Measurements from ENCODE around the gene PIBF1.

PIBF1 gene

GRCh38 chr13:72960114-72960513, 178.2 kb downstream of the PIBF1 start:
- TF ChIP-seq ZFX (IDR thresholded peaks at IDR 0.05; ENCODE audit: borderline replicate concordance), result no peak
- TF ChIP-seq CTCF (IDR thresholded peaks at IDR 0.05), result no peak
- H3K27ac ChIP-seq, result peak overlapping the region; percentile 71

GRCh38 chr13:72960541-72960940, 178.6 kb downstream of the PIBF1 start:
- peak overlapping the region; percentile 71 for H3K27ac ChIP-seq
- no peak for TF ChIP-seq ZFX (IDR thresholded peaks at IDR 0.05; ENCODE audit: borderline replicate concordance)
- no peak for TF ChIP-seq CTCF (IDR thresholded peaks at IDR 0.05)

- no peak overlapping the region for H3K27ac ChIP-seq
- TF ChIP-seq CTCF (IDR thresholded peaks at IDR 0.05), result no peak
- TF ChIP-seq ZFX (IDR thresholded peaks at IDR 0.05; ENCODE audit: borderline replicate concordance), result no peak
Measured at GRCh38 chr13:72963762-72964161, 181.8 kb downstream of the PIBF1 start.

- TF ChIP-seq ZFX (IDR thresholded peaks at IDR 0.05; ENCODE audit: borderline replicate concordance), result no peak
- no peak for TF ChIP-seq CTCF (IDR thresholded peaks at IDR 0.05)
- H3K27ac ChIP-seq, result no peak overlapping the region
Measured at GRCh38 chr13:72970301-72970880, 188.5 kb downstream of the PIBF1 start.

- H3K27ac ChIP-seq, result no peak overlapping the region
- TF ChIP-seq CTCF (IDR thresholded peaks at IDR 0.05), result no peak
- TF ChIP-seq ZFX (IDR thresholded peaks at IDR 0.05; ENCODE audit: borderline replicate concordance), result no peak
Measured at GRCh38 chr13:72970956-72971355, 189.0 kb downstream of the PIBF1 start.

GRCh38 chr13:72973234-72973633, 191.3 kb downstream of the PIBF1 start:
- no peak for TF ChIP-seq CTCF (IDR thresholded peaks at IDR 0.05)
- TF ChIP-seq ZFX (IDR thresholded peaks at IDR 0.05; ENCODE audit: borderline replicate concordance), result no peak

GRCh38 chr13:72983085-72983768, 201.3 kb downstream of the PIBF1 start:
- no peak for TF ChIP-seq ZFX (IDR thresholded peaks at IDR 0.05; ENCODE audit: borderline replicate concordance)
- no peak for TF ChIP-seq CTCF (IDR thresholded peaks at IDR 0.05)
- no peak overlapping the region for H3K27ac ChIP-seq

More at GRCh38 chr13:72973234-72973633, 191.3 kb downstream of the PIBF1 start:
- H3K27ac ChIP-seq, result no peak overlapping the region
